OCI-M1 (cell line): ENCODE measurements around the gene LACC1.

Experiments used
- DNase-seq: peaks from one replicate; lab custom pipeline; 2025; lab: John Stamatoyannopoulos, UW

LACC1 gene

DNA sequence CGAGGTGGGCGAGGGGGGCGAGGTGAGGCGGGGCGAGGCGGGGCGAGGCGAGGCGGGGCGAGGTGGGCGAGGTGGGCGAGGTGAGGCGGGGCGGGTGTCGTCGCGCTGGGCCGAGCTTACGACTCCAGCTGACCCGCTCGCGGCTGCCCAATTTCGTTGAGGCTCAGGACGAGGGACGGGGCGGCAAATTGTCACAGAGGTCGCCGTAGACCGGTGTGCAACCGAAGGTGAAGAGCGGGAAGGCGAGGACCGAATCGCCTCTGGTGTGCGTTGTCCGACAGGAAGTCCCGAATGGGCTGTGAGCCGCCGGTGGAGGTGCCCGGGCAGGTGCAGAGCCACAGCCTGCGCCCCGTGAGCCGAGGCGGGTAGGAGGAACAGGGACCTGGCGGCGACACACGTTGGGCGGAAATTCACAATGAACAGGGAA is at the start of gene LACC1:
LACC1 (plus strand) TSS at position 150 of the 427 bp plus-strand sequence. CDS start 1,082 bp downstream, outside the sequence.
- DNase-seq: no peak

DNA sequence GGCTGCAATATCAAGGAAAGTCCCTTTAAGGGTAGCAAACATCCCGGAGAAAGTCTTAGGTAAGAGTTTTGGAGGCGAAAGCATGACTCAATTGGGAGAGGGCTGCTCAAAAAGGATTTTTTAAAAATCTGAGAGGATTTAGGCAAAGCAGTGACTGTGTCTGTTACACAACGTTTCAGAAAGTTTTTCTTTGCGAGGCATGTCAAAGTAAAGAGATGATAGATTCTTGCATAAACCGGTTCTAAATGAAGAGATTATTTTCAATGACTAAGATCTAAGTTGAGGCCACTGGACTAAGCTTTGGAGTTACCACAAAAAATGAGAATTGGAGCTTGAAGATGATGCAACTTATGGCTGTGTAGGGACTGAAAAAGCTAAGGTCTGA is 49.2 kb upstream of the LACC1 start:
- DNase-seq: peak; percentile 78

DNA sequence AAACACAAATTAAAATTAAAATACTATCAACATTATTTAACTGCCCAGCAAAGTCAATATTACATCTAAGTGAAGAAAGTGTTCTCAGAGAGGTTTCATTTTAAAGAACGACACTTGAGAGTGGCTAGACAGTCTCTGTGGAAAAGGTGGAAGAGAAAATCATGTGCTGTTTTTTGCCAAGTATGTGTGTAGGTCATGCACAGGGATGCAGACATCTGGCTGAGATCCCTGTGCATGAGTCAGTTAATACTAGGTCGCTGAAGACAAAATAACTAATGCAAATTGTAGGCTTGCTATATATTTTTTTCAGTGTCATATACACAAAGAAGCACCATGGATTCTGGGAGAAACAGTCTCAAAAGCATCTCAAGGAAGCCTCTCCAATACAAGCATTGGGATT is 48.6 kb upstream of the LACC1 start:
- DNase-seq: peak; percentile 32

- DNase-seq: peak; percentile 74
Observed at GRCh38 chr13:43835701-43836100, 44.0 kb upstream of the LACC1 start.

GRCh38 chr13:43838909-43839308 is 40.8 kb upstream of the LACC1 start:
- DNase-seq: peak; percentile 84

DNA sequence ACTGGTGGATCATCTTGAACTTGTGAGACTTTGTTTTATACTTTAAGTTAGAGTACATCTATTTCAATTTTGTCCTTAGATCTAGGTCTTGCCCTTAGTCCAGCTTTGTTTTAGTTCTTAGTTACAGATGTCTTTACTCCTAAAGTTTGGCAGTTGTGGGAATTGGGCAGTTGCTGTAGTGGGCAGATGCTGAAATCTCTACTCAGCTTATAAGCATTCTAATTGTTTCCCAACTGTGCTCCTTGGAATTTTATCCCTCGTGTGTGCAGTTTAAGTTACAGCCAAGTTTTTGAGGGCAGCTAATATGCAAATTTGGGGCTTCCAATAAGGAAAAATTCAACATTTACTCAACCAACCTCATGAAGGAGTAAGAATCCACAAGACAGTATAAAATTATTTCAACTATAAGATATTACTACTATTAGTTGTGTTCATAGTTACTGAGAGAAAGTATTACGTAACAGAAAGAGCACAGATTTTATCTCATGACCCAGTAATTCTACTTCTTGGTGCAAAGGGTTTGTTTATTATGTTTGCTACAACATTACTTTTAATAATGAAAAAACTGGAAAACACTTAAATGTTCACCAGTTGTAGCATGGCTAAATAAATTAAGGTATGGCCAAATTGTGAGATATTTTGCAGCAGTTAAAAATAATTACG is 33.1 kb upstream of the LACC1 start:
- DNase-seq: peak; percentile 7

DNA sequence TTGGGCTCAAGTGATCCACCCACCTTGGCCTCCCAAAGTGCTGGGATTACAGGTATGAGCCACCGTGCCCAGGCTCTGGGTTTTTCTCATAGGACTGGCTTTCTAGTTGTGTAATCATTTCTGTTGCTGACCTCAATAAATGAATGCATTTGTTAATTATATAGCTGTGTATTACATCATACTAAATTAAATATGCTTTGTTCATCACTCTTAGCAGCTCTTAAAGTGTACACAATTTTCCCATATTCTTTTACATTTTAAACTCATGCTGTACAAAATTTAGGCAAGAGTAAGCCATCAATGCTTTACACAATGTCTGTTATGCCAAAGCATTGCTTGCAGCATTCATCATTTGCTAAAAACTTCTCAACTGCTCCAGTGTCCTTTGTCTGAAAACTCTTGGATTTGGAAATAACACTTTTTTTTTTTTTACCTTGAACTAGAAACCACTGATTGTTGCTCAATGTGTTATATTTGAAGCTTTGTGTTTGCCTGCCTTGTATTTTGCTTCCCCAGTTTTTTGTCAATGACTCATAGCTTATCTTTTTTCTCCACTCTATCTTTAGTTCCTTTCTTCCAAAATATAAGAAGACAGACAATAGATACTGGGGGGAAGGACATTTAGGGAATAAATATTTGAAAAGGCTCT is 31.6 kb upstream of the LACC1 start:
- peak; percentile 89 for DNase-seq

GRCh38 chr13:43850873-43851272 is 28.8 kb upstream of the LACC1 start:
- DNase-seq: peak; percentile 35

- no peak for DNase-seq
Observed at GRCh38 chr13:43852923-43853404, 26.7 kb upstream of the LACC1 start.

GRCh38 chr13:43861863-43862262 is 17.8 kb upstream of the LACC1 start:
- no peak for DNase-seq

GRCh38 chr13:43864921-43865320 is 14.8 kb upstream of the LACC1 start:
- DNase-seq: no peak

- peak; percentile 6 for DNase-seq
Observed at GRCh38 chr13:43865892-43866291, 13.8 kb upstream of the LACC1 start.

- DNase-seq: no peak
Observed at GRCh38 chr13:43872181-43872580, 7.5 kb upstream of the LACC1 start.

DNA sequence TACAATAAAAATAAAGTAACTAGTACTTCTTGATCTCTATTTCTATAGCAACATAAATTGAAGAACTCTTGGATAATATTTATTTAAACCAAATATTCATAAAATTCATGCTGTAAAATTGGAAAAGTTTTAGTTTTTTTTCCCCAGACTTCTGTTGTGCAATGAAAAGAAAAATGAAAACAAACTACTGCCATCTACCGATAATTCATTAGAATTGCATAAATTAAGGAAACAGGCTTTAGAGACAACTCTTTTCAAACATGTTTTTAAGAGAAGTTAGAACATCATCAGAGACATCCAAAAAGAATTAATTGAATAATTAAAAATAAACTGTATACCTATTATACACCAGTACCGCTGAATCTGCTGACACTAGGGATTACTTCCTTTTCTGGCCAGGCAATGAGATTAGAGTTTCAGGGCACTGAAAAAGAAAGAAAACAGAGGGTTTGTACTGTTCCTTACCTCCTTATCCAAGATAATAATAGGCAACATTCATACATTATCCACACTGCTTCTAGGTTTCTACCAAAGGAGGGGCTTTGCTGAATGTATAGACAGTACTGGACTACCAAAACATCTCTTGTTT is 5.1 kb upstream of the LACC1 start:
- DNase-seq: peak; percentile 65

- no peak for DNase-seq
Observed at GRCh38 chr13:43876366-43876765, 3.3 kb upstream of the LACC1 start.

DNA sequence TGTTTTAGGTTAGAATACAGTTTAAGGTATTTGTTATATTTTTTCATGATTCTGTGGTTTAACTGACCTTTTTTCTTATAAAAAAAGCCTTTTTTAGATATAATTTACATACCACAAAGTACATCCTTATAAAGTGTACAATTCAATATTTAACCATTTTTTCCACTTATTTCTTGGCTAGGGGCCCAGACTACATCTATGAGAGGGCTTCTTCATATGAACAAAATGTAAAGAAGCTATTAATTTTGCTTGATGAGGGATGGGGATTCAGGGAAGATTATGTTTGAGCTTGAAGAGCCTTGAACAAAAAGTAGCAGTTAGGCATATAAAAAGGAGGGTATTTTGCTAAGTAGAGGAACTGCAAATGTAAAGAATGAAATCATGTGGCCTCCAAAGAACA is 2.4 kb upstream of the LACC1 start:
- DNase-seq: no peak

DNA sequence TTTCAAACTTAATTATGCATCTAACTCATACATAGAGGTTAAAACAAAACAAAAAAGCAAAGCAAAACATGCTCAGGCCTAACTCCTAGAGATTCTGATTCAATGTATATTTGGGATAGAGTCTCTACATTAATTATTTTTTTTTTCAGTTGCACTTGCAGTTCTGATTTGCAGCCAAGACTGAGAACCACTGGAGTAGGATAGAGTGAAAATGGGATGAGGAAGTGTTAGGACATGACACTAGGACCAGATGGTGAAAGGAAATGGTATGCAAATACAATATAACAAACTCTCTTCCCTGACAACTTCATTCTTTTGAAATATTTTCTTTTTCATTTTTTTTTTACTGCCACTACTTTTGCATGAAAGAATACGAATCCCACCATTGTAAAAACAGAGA is 1.9 kb upstream of the LACC1 start:
- no peak for DNase-seq

DNA sequence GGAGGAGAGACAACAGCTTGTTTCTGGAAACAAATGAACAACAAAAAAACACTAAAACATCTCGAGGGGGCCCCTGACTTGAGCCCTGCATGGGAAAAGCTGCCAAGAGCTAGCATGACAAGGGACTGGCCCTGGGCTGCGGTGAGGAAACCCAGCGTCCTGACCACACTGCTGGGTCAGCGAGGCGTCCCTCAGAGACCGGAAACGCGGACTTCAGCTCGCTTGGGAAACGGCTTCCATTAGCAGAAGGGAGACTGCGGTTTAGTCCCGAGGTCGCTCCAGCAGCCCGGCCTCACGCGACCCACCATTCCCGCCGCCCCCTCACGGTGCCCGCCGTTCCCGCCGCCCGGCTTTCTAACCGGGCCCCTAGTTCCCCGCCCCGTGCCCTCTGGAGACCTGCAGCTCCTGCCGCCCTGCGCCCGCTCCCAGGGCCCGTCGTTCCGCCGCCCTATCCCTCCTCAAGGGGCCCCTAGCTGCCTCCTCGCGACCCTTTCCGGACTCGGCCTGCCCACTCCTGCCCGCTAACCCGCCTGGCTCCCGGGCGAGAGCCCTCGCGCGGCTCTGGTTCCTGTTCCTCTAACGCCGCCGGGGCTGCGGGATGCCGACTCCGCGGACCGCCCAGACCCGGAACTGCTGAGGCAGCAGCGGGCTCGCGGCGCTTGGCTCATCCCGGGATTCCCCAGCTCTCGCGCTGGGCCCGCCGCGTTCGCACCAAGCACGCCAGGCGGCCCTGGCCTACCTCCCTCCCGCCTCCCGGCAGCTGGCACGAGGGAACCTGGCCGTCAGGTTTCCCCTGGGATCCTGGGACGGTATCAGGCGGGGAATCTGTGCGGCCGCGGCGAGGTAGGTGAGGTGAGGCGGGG is 581 bp upstream of the LACC1 start, which contains the start of gene CCDC122:
CCDC122 (minus strand) TSS at position 849 of the 863 bp plus-strand sequence. CDS start 10,364 bp downstream, outside the sequence.
- peak; percentile 85 for DNase-seq

- no peak for DNase-seq
Observed at GRCh38 chr13:43880214-43880855, 631 bp downstream of the LACC1 start.

DNA sequence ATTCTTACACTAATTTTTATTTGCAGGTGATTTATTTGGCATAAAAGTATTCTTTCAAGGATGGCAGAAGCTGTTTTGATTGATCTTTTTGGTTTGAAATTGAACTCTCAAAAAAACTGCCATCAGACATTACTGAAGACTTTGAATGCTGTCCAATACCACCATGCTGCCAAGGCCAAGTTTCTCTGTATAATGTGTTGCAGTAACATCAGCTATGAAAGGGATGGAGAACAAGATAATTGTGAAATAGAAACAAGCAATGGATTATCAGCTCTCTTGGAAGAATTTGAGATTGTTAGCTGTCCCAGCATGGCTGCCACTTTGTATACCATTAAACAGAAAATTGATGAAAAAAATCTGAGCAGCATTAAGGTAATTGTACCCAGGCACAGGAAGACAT is 1.2 kb downstream of the LACC1 start:
- no peak for DNase-seq

GRCh38 chr13:43881580-43881979 is 1.9 kb downstream of the LACC1 start:
- DNase-seq: no peak

- DNase-seq: no peak
Observed at GRCh38 chr13:43883631-43884030, 3.9 kb downstream of the LACC1 start.
